ENCODE measurements around the gene SCAANT1. TPM values are rescaled to one million over a fixed set of nuclear protein-coding genes. Genes with fewer than 3 reads are reported as not detected.

SCAANT1 gene
- total RNA-seq, result 1 to 10 TPM in 1 of 2 experiments, not detected in 1; 1.8 TPM

GRCh38 chr3:63911873-63912767 lies at the start of gene SCAANT1:
TSS of gene SCAANT1 (minus strand) at chr3:63912383.
- H3K27ac Mint-ChIP-seq, result peak within 1 kb of the TSS; percentile 97
- peak; percentile 79 for ATAC-seq (ENCODE audit: low read depth)
- H3K9me3 Mint-ChIP-seq, result no peaks in the 10 kb centered on the region
- H3K4me3 Mint-ChIP-seq, result peak within 1 kb of the TSS; percentile 95
- H3K36me3 Mint-ChIP-seq, result peaks cover 19% of the 10 kb centered on the region
- POLR2A ChIA-PET, result interaction anchor here (0.7 to 2.1 kb wide), 9 partner anchors 23 to 82 kb away, joined by 3 to 11 read pairs (median 4); partner anchors contain the start of genes ATXN7 and THOC7
- peak; percentile 87 for DNase-seq
- peaks cover 42% of the 10 kb centered on the region for H3K4me1 Mint-ChIP-seq
- no peaks in the 10 kb centered on the region for H3K27me3 Mint-ChIP-seq

- H3K9me3 Mint-ChIP-seq, result no peaks in the 10 kb centered on the region
- peaks cover 35% of the 10 kb centered on the region for H3K4me1 Mint-ChIP-seq
- DNase-seq (no peak), ATAC-seq (ENCODE audit: low read depth) (peak; percentile 87)
- H3K4me3 Mint-ChIP-seq, result no peak overlapping the region
- no peaks in the 10 kb centered on the region for H3K27me3 Mint-ChIP-seq
- H3K27ac Mint-ChIP-seq, result no peak overlapping the region
- H3K36me3 Mint-ChIP-seq, result peaks cover 3% of the 10 kb centered on the region
- POLR2A ChIA-PET, result interaction anchor here (0.8 kb wide), 1 partner anchor 26 kb away, joined by 4 read pairs; no protein-coding TSS in a partner anchor
These were observed 49.7 kb upstream of the SCAANT1 start for GRCh38 chr3:63961891-63962290.

GRCh38 chr3:63960048-63960711 lies 48.0 kb upstream of the SCAANT1 start:
- POLR2A ChIA-PET, result no interaction called here
- Mint-ChIP-seq H3K4me3 (peak overlapping the region; percentile 58), H3K4me1 (peaks cover 30% of the 10 kb centered on the region), H3K36me3 (peaks cover 6% of the 10 kb centered on the region), H3K9me3 (no peaks in the 10 kb centered on the region), H3K27me3 (no peaks in the 10 kb centered on the region), H3K27ac (peak overlapping the region; percentile 43)
- ATAC-seq (ENCODE audit: low read depth), result no peak
- DNase-seq, result no peak

GRCh38 chr3:63959146-63959545 lies 47.0 kb upstream of the SCAANT1 start:
- POLR2A ChIA-PET, result no interaction called here
- H3K27me3 Mint-ChIP-seq, result no peaks in the 10 kb centered on the region

GRCh38 chr3:63955830-63956545 lies 43.8 kb upstream of the SCAANT1 start:
- H3K36me3 Mint-ChIP-seq, result peaks cover 13% of the 10 kb centered on the region
- DNase-seq (no peak), ATAC-seq (ENCODE audit: low read depth) (no peak)
- H3K4me1 Mint-ChIP-seq, result peaks cover 26% of the 10 kb centered on the region
- H3K27ac Mint-ChIP-seq, result no peak overlapping the region
- no peak overlapping the region for H3K4me3 Mint-ChIP-seq
- H3K27me3 Mint-ChIP-seq, result no peaks in the 10 kb centered on the region
- no peaks in the 10 kb centered on the region for H3K9me3 Mint-ChIP-seq
- POLR2A ChIA-PET, result no interaction called here

More at GRCh38 chr3:63959146-63959545, 47.0 kb upstream of the SCAANT1 start:
- ATAC-seq (ENCODE audit: low read depth) (no peak), DNase-seq (no peak)
- peaks cover 10% of the 10 kb centered on the region for H3K36me3 Mint-ChIP-seq
- H3K4me3 Mint-ChIP-seq, result no peak overlapping the region
- no peak overlapping the region for H3K27ac Mint-ChIP-seq
- peaks cover 27% of the 10 kb centered on the region for H3K4me1 Mint-ChIP-seq
- no peaks in the 10 kb centered on the region for H3K9me3 Mint-ChIP-seq

GRCh38 chr3:63955036-63955650 lies 43.0 kb upstream of the SCAANT1 start:
- no peak for ATAC-seq (ENCODE audit: low read depth)
- DNase-seq, result no peak
- Mint-ChIP-seq H3K27me3 (no peaks in the 10 kb centered on the region), H3K4me3 (no peak overlapping the region), H3K4me1 (peaks cover 22% of the 10 kb centered on the region), H3K36me3 (peaks cover 13% of the 10 kb centered on the region), H3K9me3 (no peaks in the 10 kb centered on the region), H3K27ac (peak overlapping the region; percentile 7)
- POLR2A ChIA-PET, result interaction anchor here (0.6 kb wide), 1 partner anchor 12 kb away, joined by 3 read pairs; no protein-coding TSS in a partner anchor

GRCh38 chr3:63954182-63954581 lies 42.0 kb upstream of the SCAANT1 start:
- Mint-ChIP-seq H3K9me3 (no peaks in the 10 kb centered on the region), H3K4me3 (no peak overlapping the region), H3K27ac (no peak overlapping the region), H3K4me1 (peaks cover 20% of the 10 kb centered on the region), H3K27me3 (no peaks in the 10 kb centered on the region), H3K36me3 (peaks cover 13% of the 10 kb centered on the region)
- POLR2A ChIA-PET, result no interaction called here
- DNase-seq (no peak), ATAC-seq (ENCODE audit: low read depth) (no peak)

GRCh38 chr3:63952248-63952594 lies 40.0 kb upstream of the SCAANT1 start:
- DNase-seq, result no peak
- no peak for ATAC-seq (ENCODE audit: low read depth)
- peak overlapping the region; percentile 9 for H3K4me3 Mint-ChIP-seq
- no peaks in the 10 kb centered on the region for H3K9me3 Mint-ChIP-seq
- H3K27me3 Mint-ChIP-seq, result no peaks in the 10 kb centered on the region
- peaks cover 17% of the 10 kb centered on the region for H3K36me3 Mint-ChIP-seq
- H3K4me1 Mint-ChIP-seq, result peaks cover 24% of the 10 kb centered on the region
- peak overlapping the region; percentile 49 for H3K27ac Mint-ChIP-seq
- POLR2A ChIA-PET, result interaction anchor here (1.1 to 1.4 kb wide), 2 partner anchors 14 to 40 kb away, joined by 3 to 4 read pairs; partner anchors contain the start of gene SCAANT1

- Mint-ChIP-seq H3K36me3 (peaks cover 17% of the 10 kb centered on the region), H3K27me3 (no peaks in the 10 kb centered on the region), H3K4me3 (peak overlapping the region; percentile 79), H3K9me3 (no peaks in the 10 kb centered on the region), H3K27ac (peak overlapping the region; percentile 87), H3K4me1 (peaks cover 26% of the 10 kb centered on the region)
- no peak for ATAC-seq (ENCODE audit: low read depth)
- no peak for DNase-seq
- POLR2A ChIA-PET, result interaction anchor here (1.1 to 1.4 kb wide), 2 partner anchors 15 to 40 kb away, joined by 3 to 4 read pairs; partner anchors contain the start of gene SCAANT1
These were observed 39.5 kb upstream of the SCAANT1 start for GRCh38 chr3:63951492-63952247.

GRCh38 chr3:63950698-63951097 lies 38.5 kb upstream of the SCAANT1 start:
- ATAC-seq (ENCODE audit: low read depth) (no peak), DNase-seq (no peak)
- no peaks in the 10 kb centered on the region for H3K27me3 Mint-ChIP-seq
- H3K4me1 Mint-ChIP-seq, result peaks cover 26% of the 10 kb centered on the region
- H3K27ac Mint-ChIP-seq, result no peak overlapping the region
- POLR2A ChIA-PET, result interaction anchor here (1.4 kb wide), 1 partner anchor 16 kb away, joined by 4 read pairs; no protein-coding TSS in a partner anchor
- H3K36me3 Mint-ChIP-seq, result peaks cover 16% of the 10 kb centered on the region
- H3K9me3 Mint-ChIP-seq, result no peaks in the 10 kb centered on the region
- H3K4me3 Mint-ChIP-seq, result no peak overlapping the region

- Mint-ChIP-seq H3K27ac (no peak overlapping the region), H3K4me1 (peaks cover 28% of the 10 kb centered on the region), H3K9me3 (no peaks in the 10 kb centered on the region), H3K27me3 (no peaks in the 10 kb centered on the region), H3K36me3 (peaks cover 18% of the 10 kb centered on the region), H3K4me3 (no peak overlapping the region)
- POLR2A ChIA-PET, result no interaction called here
- ATAC-seq (ENCODE audit: low read depth), result no peak
- DNase-seq, result no peak
These were observed 36.8 kb upstream of the SCAANT1 start for GRCh38 chr3:63949005-63949404.

GRCh38 chr3:63947594-63947993 lies 35.4 kb upstream of the SCAANT1 start:
- Mint-ChIP-seq H3K27me3 (no peaks in the 10 kb centered on the region), H3K4me3 (no peak overlapping the region), H3K36me3 (peaks cover 27% of the 10 kb centered on the region), H3K4me1 (peaks cover 41% of the 10 kb centered on the region), H3K9me3 (no peaks in the 10 kb centered on the region), H3K27ac (peak overlapping the region; percentile 0)
- POLR2A ChIA-PET, result no interaction called here
- DNase-seq (no peak), ATAC-seq (ENCODE audit: low read depth) (no peak)

All from activated naive CD8-positive, alpha-beta T cell treated with anti-CD3 and anti-CD28 coated beads, Interleukin-2, amount 10 ng/mL, durations not matched to agents 7 days and 5 days (primary cell).